Activated CD4-positive, alpha-beta T cell treated with anti-CD3 and anti-CD28 coated beads for 36 hours (primary cell): ENCODE measurements around the gene NNAT. TPM values are rescaled to one million over a fixed set of nuclear protein-coding genes. Genes with fewer than 3 reads are reported as not detected.

Source experiments
- ATAC-seq: fragments of 200-7000 bp; cut with Tn5 transposase; one replicate; pipeline ENCODE4 v1.10.0; 2021; ENCODE audit warnings: mild to moderate bottlenecking, moderate library complexity
- CTCF ChIA-PET: fragments of 350-600 bp; sonication (Branson Sonifier 250); formaldehyde crosslinking; loops from one replicate; lab custom pipeline; 2021; ENCODE audit warnings: antibody characterized with exemption; lab: Charles Lee
- POLR2A ChIA-PET: fragments of 350-600 bp; sonication (Branson Sonifier 250); formaldehyde crosslinking; loops from one replicate; lab custom pipeline; 2021; ENCODE audit warnings: antibody characterized with exemption, inconsistent platforms; lab: Charles Lee
- DNase-seq: peaks from one replicate; pipeline ENCODE4 v3.0.0-alpha.2; 2020
- H3K27ac Mint-ChIP-seq: one replicate; pipeline ENCODE4 v1.8.0; 2021; ENCODE audit warnings: mixed read lengths
- H3K27me3 Mint-ChIP-seq: one replicate; pipeline ENCODE4 v1.8.0; 2021; ENCODE audit warnings: mixed read lengths
- H3K36me3 Mint-ChIP-seq: one replicate; pipeline ENCODE4 v1.8.0; 2021; ENCODE audit warnings: low read depth, mixed read lengths
- H3K4me1 Mint-ChIP-seq: one replicate; pipeline ENCODE4 v1.8.0; 2021; ENCODE audit warnings: mixed read lengths
- H3K4me3 Mint-ChIP-seq: one replicate; pipeline ENCODE4 v1.8.0; 2021; ENCODE audit warnings: mild to moderate bottlenecking, moderate library complexity, mixed read lengths
- H3K9me3 Mint-ChIP-seq: one replicate; pipeline ENCODE4 v1.8.0; 2021; ENCODE audit warnings: low read depth, mixed read lengths
- intact Hi-C, 2 experiments: fragments of 100-400 bp; cut with DNase I in 1 of 2; cut with micrococcal nuclease in 1 of 2; formaldehyde crosslinking; loops; one replicate each; pipeline versions ENCODE4 v1.14.2 to v1.15.1; 2022 to 2024; cut with DNase I, micrococcal nuclease
- total RNA-seq, 2 experiments: library from RNA; stranded (reverse); gene quantifications; one replicate each; pipeline ENCODE4 v1.2.3, GENCODE V29; 2021

The NNAT gene
- total RNA-seq, 2 experiments from 2014 or later, result 0.42 to 0.91 TPM

- no peak for DNase-seq
- H3K4me3 Mint-ChIP-seq, result peak overlapping the region; percentile 76
- peaks cover 4% of the 10 kb centered on the region for H3K36me3 Mint-ChIP-seq
- H3K4me1 Mint-ChIP-seq, result peaks cover 46% of the 10 kb centered on the region
- ChIA-PET CTCF (interaction anchor here (0.7 kb wide), 1 partner anchor 39 kb away, joined by 3 read pairs; no protein-coding TSS in a partner anchor), POLR2A (no interaction called here)
- ATAC-seq, result no peak
- peak overlapping the region; percentile 86 for H3K27ac Mint-ChIP-seq
- intact Hi-C loops, result loop anchor here (5.0 to 10.0 kb wide), 5 partner anchors 114 to 908 kb away; partner anchors contain the start of genes CTNNBL1 (in 1 of the 2), MANBAL (in 1 of the 2) and SNHG17 (in 1 of the 2)
- H3K27me3 Mint-ChIP-seq, result no peaks in the 10 kb centered on the region
- H3K9me3 Mint-ChIP-seq, result no peaks in the 10 kb centered on the region
These were observed 5.3 kb downstream of the NNAT start for GRCh38 chr20:37526238-37526838.

- peak overlapping the region; percentile 86 for H3K27ac Mint-ChIP-seq
- POLR2A ChIA-PET, result no interaction called here
- CTCF ChIA-PET, result interaction anchor here (0.7 to 1.5 kb wide), 3 partner anchors 20 to 332 kb away, joined by 3 to 4 read pairs (median 3); no protein-coding TSS in a partner anchor
These were observed 6.0 kb downstream of the NNAT start for GRCh38 chr20:37526839-37527637.

GRCh38 chr20:37527638-37528445, 6.8 kb downstream of the NNAT start, which contains the start of gene BLCAP:
BLCAP (minus strand) TSS chr20:37527876; CDS start chr20:37519174, 8,702 bp downstream.
- no peaks in the 10 kb centered on the region for H3K9me3 Mint-ChIP-seq
- POLR2A ChIA-PET, result no interaction called here

More at GRCh38 chr20:37526839-37527637, 6.0 kb downstream of the NNAT start:
- H3K9me3 Mint-ChIP-seq, result no peaks in the 10 kb centered on the region
- DNase-seq, result no peak
- ATAC-seq, result no peak
- H3K4me3 Mint-ChIP-seq, result peak overlapping the region; percentile 76
- H3K36me3 Mint-ChIP-seq, result peaks cover 2% of the 10 kb centered on the region
- peaks cover 43% of the 10 kb centered on the region for H3K4me1 Mint-ChIP-seq
- intact Hi-C loops, result loop anchor here (1.0 to 10.0 kb wide), 8 partner anchors 115 to 908 kb away; partner anchors contain the start of genes MANBAL (in 2 of the 2), CTNNBL1 (in 1 of the 2), MROH8 (in 1 of the 2) and RPN2 (in 1 of the 2)
- H3K27me3 Mint-ChIP-seq, result no peaks in the 10 kb centered on the region

GRCh38 chr20:37528446-37529213, 7.6 kb downstream of the NNAT start:
- no peaks in the 10 kb centered on the region for H3K27me3 Mint-ChIP-seq
- peaks cover 39% of the 10 kb centered on the region for H3K4me1 Mint-ChIP-seq
- no peaks in the 10 kb centered on the region for H3K9me3 Mint-ChIP-seq
- no peak for DNase-seq
- H3K36me3 Mint-ChIP-seq, result no peaks in the 10 kb centered on the region
- intact Hi-C loops, result loop anchor here (1.0 to 10.0 kb wide), 7 partner anchors 116 to 906 kb away; partner anchors contain the start of genes CTNNBL1 (in 1 of the 2), MANBAL (in 1 of the 2), RBL1 (in 1 of the 2) and SNHG17 (in 1 of the 2)
- POLR2A ChIA-PET, result no interaction called here
- CTCF ChIA-PET, result interaction anchor here (0.5 to 1.6 kb wide), 6 partner anchors 50 to 545 kb away, joined by 3 to 5 read pairs (median 4); no protein-coding TSS in a partner anchor
- H3K4me3 Mint-ChIP-seq, result peak overlapping the region; percentile 76
- ATAC-seq, result no peak
- H3K27ac Mint-ChIP-seq, result peak overlapping the region; percentile 98

More at GRCh38 chr20:37527638-37528445, 6.8 kb downstream of the NNAT start, which contains the start of gene BLCAP:
- peak; percentile 94 for DNase-seq
- CTCF ChIA-PET, result interaction anchor here (1.0 to 1.6 kb wide), 5 partner anchors 19 to 545 kb away, joined by 3 to 5 read pairs (median 3); no protein-coding TSS in a partner anchor
- intact Hi-C loops, result loop anchor here (1.0 to 10.0 kb wide), 10 partner anchors 116 to 907 kb away; partner anchors contain the start of genes MANBAL (in 2 of the 2), CTNNBL1 (in 1 of the 2), MROH8 (in 1 of the 2) and RBL1 (in 1 of the 2)
- Mint-ChIP-seq H3K27ac (peak within 1 kb of the TSS; percentile 98), H3K4me3 (peak within 1 kb of the TSS; percentile 76), H3K4me1 (peaks cover 43% of the 10 kb centered on the region), H3K27me3 (no peaks in the 10 kb centered on the region), H3K36me3 (peaks cover 2% of the 10 kb centered on the region)
- peak; percentile 89 for ATAC-seq

GRCh38 chr20:37529214-37529967, 8.3 kb downstream of the NNAT start:
- Mint-ChIP-seq H3K4me3 (peak overlapping the region; percentile 76), H3K27ac (no peak overlapping the region), H3K9me3 (no peaks in the 10 kb centered on the region), H3K27me3 (no peaks in the 10 kb centered on the region), H3K36me3 (no peaks in the 10 kb centered on the region), H3K4me1 (peaks cover 34% of the 10 kb centered on the region)
- ChIA-PET POLR2A (no interaction called here), CTCF (interaction anchor here (0.8 to 1.6 kb wide), 5 partner anchors 259 to 544 kb away, joined by 3 to 5 read pairs (median 3); no protein-coding TSS in a partner anchor)
- no peak for ATAC-seq
- intact Hi-C loops, result loop anchor here (5.0 to 10.0 kb wide), 5 partner anchors 117 to 905 kb away; partner anchors contain the start of genes CTNNBL1 (in 1 of the 2), MANBAL (in 1 of the 2) and SNHG17 (in 1 of the 2)
- no peak for DNase-seq

GRCh38 chr20:37529968-37530600, 9.0 kb downstream of the NNAT start:
- DNase-seq (no peak), ATAC-seq (no peak)
- H3K36me3 Mint-ChIP-seq, result no peaks in the 10 kb centered on the region
- ChIA-PET CTCF (interaction anchor here (0.9 to 1.3 kb wide), 4 partner anchors 250 to 338 kb away, joined by 3 read pairs; no protein-coding TSS in a partner anchor), POLR2A (no interaction called here)
- intact Hi-C loops, result loop anchor here (5.0 to 10.0 kb wide), 5 partner anchors 118 to 905 kb away; partner anchors contain the start of genes CTNNBL1 (in 1 of the 2), MANBAL (in 1 of the 2) and SNHG17 (in 1 of the 2)
- H3K27me3 Mint-ChIP-seq, result no peaks in the 10 kb centered on the region
- H3K4me3 Mint-ChIP-seq, result no peak overlapping the region
- no peaks in the 10 kb centered on the region for H3K9me3 Mint-ChIP-seq
- peaks cover 27% of the 10 kb centered on the region for H3K4me1 Mint-ChIP-seq
- no peak overlapping the region for H3K27ac Mint-ChIP-seq

- no peak overlapping the region for H3K27ac Mint-ChIP-seq
- H3K36me3 Mint-ChIP-seq, result no peaks in the 10 kb centered on the region
- peaks cover 21% of the 10 kb centered on the region for H3K4me1 Mint-ChIP-seq
- H3K4me3 Mint-ChIP-seq, result no peak overlapping the region
- intact Hi-C loops, result no loop called here
- H3K9me3 Mint-ChIP-seq, result no peaks in the 10 kb centered on the region
- no peak for ATAC-seq
- POLR2A ChIA-PET, result interaction anchor here (0.6 kb wide), 1 partner anchor 9 kb away, joined by 3 read pairs; no protein-coding TSS in a partner anchor
- peaks cover 2% of the 10 kb centered on the region for H3K27me3 Mint-ChIP-seq
- CTCF ChIA-PET, result interaction anchor here (0.9 to 1.3 kb wide), 5 partner anchors 251 to 339 kb away, joined by 3 to 4 read pairs (median 3); no protein-coding TSS in a partner anchor
- DNase-seq, result no peak
These were observed 9.6 kb downstream of the NNAT start for GRCh38 chr20:37530696-37531095.

- Mint-ChIP-seq H3K4me3 (no peak overlapping the region), H3K27me3 (peaks cover 4% of the 10 kb centered on the region), H3K9me3 (no peaks in the 10 kb centered on the region), H3K36me3 (no peaks in the 10 kb centered on the region), H3K27ac (no peak overlapping the region), H3K4me1 (peaks cover 10% of the 10 kb centered on the region)
- intact Hi-C loops, result no loop called here
- POLR2A ChIA-PET, result no interaction called here
- ATAC-seq (no peak), DNase-seq (no peak)
- CTCF ChIA-PET, result interaction anchor here (0.7 kb wide), 1 partner anchor 9 kb away, joined by 3 read pairs; no protein-coding TSS in a partner anchor
These were observed 10.8 kb downstream of the NNAT start for GRCh38 chr20:37531856-37532255.
